Panc1 (cell line): ENCODE measurements around the gene PGC. TPM values are rescaled to one million over a fixed set of nuclear protein-coding genes. Genes with fewer than 3 reads are reported as not detected.

Experiments used
- ATAC-seq: fragments of 200-7000 bp; cut with Tn5 transposase; 2 replicates; pipeline ENCODE4 v1.9.1; 2020; ENCODE audit warnings: mild to moderate bottlenecking, moderate library complexity
- BruUV-seq: library from RNA; stranded (reverse); fragments of 400-500 nt; replicated peaks from 2 replicates; lab custom pipeline; 2021; lab: Mats Ljungman, UMichigan
- CTCF ChIA-PET: fragments of 300-600 bp; sonication (Branson Sonifier 250); formaldehyde crosslinking; loops from one replicate; lab custom pipeline; 2022; ENCODE audit warnings: antibody characterized with exemption; lab: Charles Lee
- POLR2A ChIA-PET: fragments of 300-600 bp; sonication (Branson Sonifier 250); formaldehyde crosslinking; loops from one replicate; lab custom pipeline; 2022; ENCODE audit warnings: antibody characterized with exemption; lab: Charles Lee
- DNase-seq: peaks from one replicate; pipeline ENCODE4 v3.0.0-alpha.2; 2010; ENCODE audit warnings: low read depth, low spot score
- H3K27ac ChIP-seq: 2 replicates; pipeline ENCODE4 v1.5.1; 2011; ENCODE audit warnings: mild to moderate bottlenecking, low read length, inconsistent platforms
- H3K27me3 ChIP-seq: fragments of 200-500 bp; sonication (Bioruptor generic); 2 replicates; pipeline ENCODE4 v1.6.0; 2014; ENCODE audit warnings: low read length, inconsistent platforms; ENCODE audit not compliant: control insufficient read depth, insufficient read depth
- H3K36me3 ChIP-seq: fragments of 200-500 bp; sonication (Bioruptor generic); 2 replicates; pipeline ENCODE4 v1.5.1; 2014; ENCODE audit warnings: inconsistent platforms, mild to moderate bottlenecking, low read length, moderate library complexity; ENCODE audit not compliant: control insufficient read depth, insufficient read depth
- H3K4me1 ChIP-seq: 2 replicates; pipeline ENCODE4 v1.5.1; 2011; ENCODE audit warnings: inconsistent platforms, mild to moderate bottlenecking, low read length, moderate library complexity; ENCODE audit not compliant: control insufficient read depth, insufficient read depth
- H3K4me3 ChIP-seq, 2 experiments: 2 replicates each; pipeline ENCODE4 v1.5.1; 2011 to 2012; ENCODE audit warnings: low read depth in 2 of 2, low read length in 2 of 2, mild to moderate bottlenecking in 2 of 2, inconsistent platforms in 1 of 2, moderate library complexity in 1 of 2
- H3K9me3 ChIP-seq: fragments of 200-500 bp; sonication (Bioruptor generic); 2 replicates; pipeline ENCODE4 v1.5.1; 2014; ENCODE audit warnings: low read depth, mild to moderate bottlenecking, inconsistent platforms, low read length, moderate library complexity; ENCODE audit not compliant: control insufficient read depth, insufficient read depth
- POLR2AphosphoS5 ChIP-seq: IDR thresholded peaks from 2 replicates; pipeline ENCODE4 v1.6.1; 2012; ENCODE audit warnings: mild to moderate bottlenecking, low read depth, low read length, moderate library complexity
- SIN3A ChIP-seq: IDR thresholded peaks from 2 replicates; pipeline ENCODE4 v1.6.1; 2012; ENCODE audit warnings: low read depth, mild to moderate bottlenecking, low read length, moderate library complexity, borderline replicate concordance; ENCODE audit not compliant: insufficient read depth
- TCF7L2 ChIP-seq: IDR thresholded peaks from 2 replicates; pipeline ENCODE4 v1.6.1; 2011; ENCODE audit warnings: mild to moderate bottlenecking, low read depth, low read length, inconsistent platforms
- in situ Hi-C: cut with HindIII; loops from 2 replicates; pipeline ENCODE4 v1.10.0; 2016; ENCODE audit warnings: low sequenced_read_pairs, low pct_unique_long_range_greater_than_20kb
- intact Hi-C: fragments of 100-400 bp; cut with micrococcal nuclease; formaldehyde crosslinking; loops from one replicate; pipeline ENCODE4 v1.10.0; 2022; ENCODE audit not compliant: unreplicated experiment
- total RNA-seq: library from RNA; stranded (reverse); gene quantifications from one replicate; pipeline ENCODE4 v1.2.1, GENCODE V29; 2021; ENCODE audit not compliant: unreplicated experiment
- TF ChIP-seq, protein P1 (sequence below): fragments of 450-650 bp; IDR thresholded peaks from 2 replicates; pipeline ENCODE4 v1.5.1; 2017; ENCODE audit warnings: mild to moderate bottlenecking
- TF ChIP-seq, protein P2 (sequence below), 2 experiments: IDR thresholded peaks; 2 replicates each; pipeline ENCODE4 v1.6.1; 2011 to 2012; ENCODE audit warnings: low read depth in 2 of 2, control low read depth in 1 of 2, low read length in 1 of 2, mild to moderate bottlenecking in 1 of 2, moderate library complexity in 1 of 2; ENCODE audit not compliant: insufficient read depth in 1 of 2

The PGC gene
- total RNA-seq, 1 experiment from 2014 or later, result 0.18 TPM

DNA sequence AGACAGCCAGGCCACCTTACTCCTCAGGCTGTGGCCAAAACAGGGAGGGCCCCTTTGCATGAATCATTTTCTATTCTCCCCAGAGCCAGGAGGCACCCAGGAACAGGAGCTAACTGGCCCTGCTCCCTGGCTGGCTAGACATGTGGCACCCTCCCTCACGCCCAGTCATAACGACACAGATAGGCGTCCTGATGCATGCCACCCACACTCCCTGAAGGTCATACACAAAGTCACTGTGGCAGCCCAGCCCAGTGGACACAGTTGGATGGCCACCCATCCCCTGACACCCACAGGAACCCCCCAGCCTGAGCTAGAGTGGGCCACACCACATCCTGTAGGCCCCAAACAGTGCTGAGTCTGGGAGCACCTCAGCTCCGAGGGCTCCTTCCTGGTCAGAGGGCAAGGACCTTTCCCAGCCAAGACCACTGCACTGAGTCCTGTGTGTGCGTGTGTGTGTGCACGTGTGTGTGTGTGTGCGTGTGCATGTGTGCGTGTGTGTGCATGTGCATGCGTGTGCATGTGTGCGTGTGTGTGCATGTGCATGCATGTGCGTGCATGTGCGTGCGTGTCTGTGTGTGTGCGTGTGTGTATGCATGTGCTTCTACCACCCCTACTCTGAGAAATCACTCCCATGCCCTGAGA, 33.4 kb downstream of the PGC start:
- TF ChIP-seq POLR2AphosphoS5 (no peak), SIN3A (no peak), TCF7L2 (no peak)
- TF ChIP-seq, protein P1, sequence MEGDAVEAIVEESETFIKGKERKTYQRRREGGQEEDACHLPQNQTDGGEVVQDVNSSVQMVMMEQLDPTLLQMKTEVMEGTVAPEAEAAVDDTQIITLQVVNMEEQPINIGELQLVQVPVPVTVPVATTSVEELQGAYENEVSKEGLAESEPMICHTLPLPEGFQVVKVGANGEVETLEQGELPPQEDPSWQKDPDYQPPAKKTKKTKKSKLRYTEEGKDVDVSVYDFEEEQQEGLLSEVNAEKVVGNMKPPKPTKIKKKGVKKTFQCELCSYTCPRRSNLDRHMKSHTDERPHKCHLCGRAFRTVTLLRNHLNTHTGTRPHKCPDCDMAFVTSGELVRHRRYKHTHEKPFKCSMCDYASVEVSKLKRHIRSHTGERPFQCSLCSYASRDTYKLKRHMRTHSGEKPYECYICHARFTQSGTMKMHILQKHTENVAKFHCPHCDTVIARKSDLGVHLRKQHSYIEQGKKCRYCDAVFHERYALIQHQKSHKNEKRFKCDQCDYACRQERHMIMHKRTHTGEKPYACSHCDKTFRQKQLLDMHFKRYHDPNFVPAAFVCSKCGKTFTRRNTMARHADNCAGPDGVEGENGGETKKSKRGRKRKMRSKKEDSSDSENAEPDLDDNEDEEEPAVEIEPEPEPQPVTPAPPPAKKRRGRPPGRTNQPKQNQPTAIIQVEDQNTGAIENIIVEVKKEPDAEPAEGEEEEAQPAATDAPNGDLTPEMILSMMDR, result no peak
- BruUV-seq, result no TSS peak
- in situ Hi-C loops (no loop called here), intact Hi-C loops (no loop called here)
- no peak for DNase-seq
- peak overlapping the region; percentile 57 for H3K27ac ChIP-seq
- no peaks in the 10 kb centered on the region for H3K9me3 ChIP-seq
- no peaks in the 10 kb centered on the region for H3K36me3 ChIP-seq
- H3K27me3 ChIP-seq, result no peaks in the 10 kb centered on the region
- ChIA-PET POLR2A (no interaction called here), CTCF (interaction anchor here (0.7 kb wide), 1 partner anchor 8 kb away, joined by 3 read pairs; no protein-coding TSS in a partner anchor)
- H3K4me3 ChIP-seq, result no peak overlapping the region
- ATAC-seq, result peak; percentile 73
- peaks cover 24% of the 10 kb centered on the region for H3K4me1 ChIP-seq

DNA sequence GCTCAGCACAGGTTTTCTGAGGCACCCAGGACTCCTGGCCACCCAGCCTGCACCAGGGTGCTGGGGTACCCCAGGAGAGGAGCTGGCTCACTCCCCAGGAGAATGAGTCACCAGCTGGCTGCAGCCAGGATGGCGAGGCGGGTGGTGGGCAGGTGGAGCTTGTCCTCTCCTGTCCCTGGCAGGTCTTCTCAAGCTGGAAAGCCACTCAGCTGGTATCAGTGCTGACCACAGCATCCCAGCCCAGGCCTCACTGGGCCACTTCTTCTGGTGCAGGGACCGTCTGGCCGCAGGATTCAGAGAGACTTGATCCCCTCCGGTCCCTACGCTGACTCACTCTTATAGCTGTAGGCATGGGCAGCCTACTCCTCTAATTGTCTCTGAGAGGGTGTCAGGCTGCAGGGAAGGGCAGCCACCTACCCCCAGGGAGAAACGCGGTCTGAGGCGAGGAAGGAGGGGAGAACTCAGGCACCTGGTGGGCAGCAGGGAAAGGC, 34.0 kb downstream of the PGC start:
- CTCF ChIA-PET, result no interaction called here
- Histone ChIP-seq H3K4me1 (peaks cover 24% of the 10 kb centered on the region), H3K9me3 (no peaks in the 10 kb centered on the region), H3K27ac (peak overlapping the region; percentile 57), H3K27me3 (no peaks in the 10 kb centered on the region), H3K36me3 (no peaks in the 10 kb centered on the region), H3K4me3 (no peak overlapping the region)
- no peak for DNase-seq
- ATAC-seq, result peak; percentile 79
- in situ Hi-C loops (no loop called here), intact Hi-C loops (no loop called here)
- BruUV-seq, result no TSS peak
- TF ChIP-seq POLR2AphosphoS5, result no peak
- TF ChIP-seq, protein P2, sequence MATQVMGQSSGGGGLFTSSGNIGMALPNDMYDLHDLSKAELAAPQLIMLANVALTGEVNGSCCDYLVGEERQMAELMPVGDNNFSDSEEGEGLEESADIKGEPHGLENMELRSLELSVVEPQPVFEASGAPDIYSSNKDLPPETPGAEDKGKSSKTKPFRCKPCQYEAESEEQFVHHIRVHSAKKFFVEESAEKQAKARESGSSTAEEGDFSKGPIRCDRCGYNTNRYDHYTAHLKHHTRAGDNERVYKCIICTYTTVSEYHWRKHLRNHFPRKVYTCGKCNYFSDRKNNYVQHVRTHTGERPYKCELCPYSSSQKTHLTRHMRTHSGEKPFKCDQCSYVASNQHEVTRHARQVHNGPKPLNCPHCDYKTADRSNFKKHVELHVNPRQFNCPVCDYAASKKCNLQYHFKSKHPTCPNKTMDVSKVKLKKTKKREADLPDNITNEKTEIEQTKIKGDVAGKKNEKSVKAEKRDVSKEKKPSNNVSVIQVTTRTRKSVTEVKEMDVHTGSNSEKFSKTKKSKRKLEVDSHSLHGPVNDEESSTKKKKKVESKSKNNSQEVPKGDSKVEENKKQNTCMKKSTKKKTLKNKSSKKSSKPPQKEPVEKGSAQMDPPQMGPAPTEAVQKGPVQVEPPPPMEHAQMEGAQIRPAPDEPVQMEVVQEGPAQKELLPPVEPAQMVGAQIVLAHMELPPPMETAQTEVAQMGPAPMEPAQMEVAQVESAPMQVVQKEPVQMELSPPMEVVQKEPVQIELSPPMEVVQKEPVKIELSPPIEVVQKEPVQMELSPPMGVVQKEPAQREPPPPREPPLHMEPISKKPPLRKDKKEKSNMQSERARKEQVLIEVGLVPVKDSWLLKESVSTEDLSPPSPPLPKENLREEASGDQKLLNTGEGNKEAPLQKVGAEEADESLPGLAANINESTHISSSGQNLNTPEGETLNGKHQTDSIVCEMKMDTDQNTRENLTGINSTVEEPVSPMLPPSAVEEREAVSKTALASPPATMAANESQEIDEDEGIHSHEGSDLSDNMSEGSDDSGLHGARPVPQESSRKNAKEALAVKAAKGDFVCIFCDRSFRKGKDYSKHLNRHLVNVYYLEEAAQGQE (IDR thresholded peaks at IDR 0.05; ENCODE audit: insufficient read depth in 1 of 2, low read depth in 2 of 2, low read length in 1 of 2), result no peak
- no peak for TF ChIP-seq SIN3A
- TF ChIP-seq, protein P1, result no peak
- TF ChIP-seq TCF7L2, result no peak
- POLR2A ChIA-PET, result no interaction called here
